IMR-90 (cell line): ENCODE data around the gene PAPPA. TPM values are rescaled to one million over a fixed set of nuclear protein-coding genes. Genes with fewer than 3 reads are reported as not detected.

Source experiments
- ATAC-seq: fragments of 200-7000 bp; cut with Tn5 transposase; 2 replicates; pipeline ENCODE4 v1.9.1; 2020; ENCODE audit warnings: low read depth, mild to moderate bottlenecking, moderate library complexity
- BruUV-seq: library from RNA; stranded (reverse); fragments of 400-500 nt; replicated peaks from 2 replicates; lab custom pipeline; 2021; lab: Mats Ljungman, UMichigan
- CTCF ChIA-PET: fragments of 300-600 bp; formaldehyde crosslinking; extraction: SDS; loops from one replicate; lab custom pipeline; 2021; ENCODE audit warnings: antibody characterized with exemption; lab: Yijun Ruan, JAX
- POLR2A ChIA-PET: fragments of 300-600 bp; sonication (Branson Sonifier 250); formaldehyde crosslinking; loops from one replicate; lab custom pipeline; 2022; ENCODE audit warnings: antibody characterized with exemption; ENCODE audit not compliant: unreplicated experiment; lab: Charles Lee
- DNase-seq: peaks from one replicate; pipeline ENCODE4 v3.0.0; 2013
- H2AFZ ChIP-seq: replicated peaks from 2 replicates; pipeline ENCODE3; 2013; ENCODE audit warnings: low read length, mild to moderate bottlenecking; ENCODE audit not compliant: poor library complexity
- H2AK5ac ChIP-seq: 2 replicates; pipeline ENCODE4 v1.6.1; 2013; ENCODE audit warnings: low read depth, low read length, inconsistent platforms
- H2AK9ac ChIP-seq: replicated peaks from 2 replicates; pipeline ENCODE3; 2013; ENCODE audit warnings: mild to moderate bottlenecking, low read depth, low read length, moderate library complexity; ENCODE audit not compliant: poor library complexity
- H2BK120ac ChIP-seq: 2 replicates; pipeline ENCODE4 v1.6.1; 2013; ENCODE audit warnings: low read depth, low read length, inconsistent platforms
- H2BK15ac ChIP-seq: 3 replicates; pipeline ENCODE4 v1.6.1; 2013; ENCODE audit warnings: low read depth, low read length, inconsistent platforms
- H2BK20ac ChIP-seq: 2 replicates; pipeline ENCODE4 v1.6.1; 2013; ENCODE audit warnings: low read depth, mild to moderate bottlenecking, inconsistent platforms, low read length, moderate library complexity
- H2BK5ac ChIP-seq: 2 replicates; pipeline ENCODE4 v1.6.1; 2013; ENCODE audit warnings: mild to moderate bottlenecking, low read depth, low read length, inconsistent platforms; ENCODE audit not compliant: poor library complexity, severe bottlenecking
- H3K14ac ChIP-seq: replicated peaks from 2 replicates; pipeline ENCODE4 v1.6.1; 2013; ENCODE audit warnings: low read depth, low read length, inconsistent platforms
- H3K18ac ChIP-seq: 2 replicates; pipeline ENCODE4 v1.6.1; 2013; ENCODE audit warnings: low read depth, low read length, control low read depth
- H3K23ac ChIP-seq: 2 replicates; pipeline ENCODE4 v1.6.1; 2013; ENCODE audit warnings: low read depth, low read length, inconsistent platforms
- H3K27ac ChIP-seq: 2 replicates; pipeline ENCODE4 v1.5.1; 2013; ENCODE audit warnings: mild to moderate bottlenecking, control low read depth, low read length; ENCODE audit not compliant: insufficient read depth
- H3K27me3 ChIP-seq: 2 replicates; pipeline ENCODE4 v1.6.1; 2013; ENCODE audit warnings: low read length; ENCODE audit not compliant: control insufficient read depth, insufficient read depth
- H3K36me3 ChIP-seq: 2 replicates; pipeline ENCODE4 v1.6.1; 2013; ENCODE audit warnings: low read length, mixed read lengths; ENCODE audit not compliant: control insufficient read depth, insufficient read depth
- H3K4ac ChIP-seq: 2 replicates; pipeline ENCODE4 v1.6.1; 2013; ENCODE audit warnings: low read depth, low read length, inconsistent platforms
- H3K4me1 ChIP-seq: 2 replicates; pipeline ENCODE4 v1.6.1; 2013; ENCODE audit warnings: low read length, mixed read lengths; ENCODE audit not compliant: control insufficient read depth, insufficient read depth
- H3K4me2 ChIP-seq: 2 replicates; pipeline ENCODE4 v1.6.1; 2013; ENCODE audit warnings: low read depth, mild to moderate bottlenecking, control low read depth, low read length, moderate library complexity
- H3K4me3 ChIP-seq: 2 replicates; pipeline ENCODE4 v1.5.1; 2013; ENCODE audit warnings: low read depth, mild to moderate bottlenecking, control low read depth, low read length, moderate library complexity; ENCODE audit not compliant: insufficient read depth
- H3K56ac ChIP-seq: 2 replicates; pipeline ENCODE4 v1.6.1; 2013; ENCODE audit warnings: low read length, inconsistent platforms; ENCODE audit not compliant: insufficient read depth; ENCODE audit errors: extremely low read depth
- H3K79me1 ChIP-seq, 2 experiments: 2 replicates each; pipeline ENCODE4 v1.6.1; 2013; ENCODE audit warnings: low read length in 2 of 2, inconsistent platforms in 1 of 2, low read depth in 1 of 2
- H3K9ac ChIP-seq: 2 replicates; pipeline ENCODE4 v1.6.1; 2013; ENCODE audit warnings: low read depth, low read length, control low read depth
- H3K9me1 ChIP-seq: 2 replicates; pipeline ENCODE4 v1.6.1; 2013; ENCODE audit warnings: low read length, inconsistent platforms; ENCODE audit not compliant: insufficient read depth
- H3K9me3 ChIP-seq: 2 replicates; pipeline ENCODE4 v1.6.1; 2013; ENCODE audit warnings: low read length; ENCODE audit not compliant: control insufficient read depth, insufficient read depth
- H4K20me1 ChIP-seq: 2 replicates; pipeline ENCODE4 v1.6.1; 2013; ENCODE audit warnings: low read length, inconsistent platforms; ENCODE audit not compliant: insufficient read depth
- H4K5ac ChIP-seq: 2 replicates; pipeline ENCODE4 v1.6.1; 2013; ENCODE audit warnings: mild to moderate bottlenecking, low read depth, low read length, control low read depth
- H4K8ac ChIP-seq, 2 experiments: 2 replicates each; pipeline ENCODE4 v1.6.1; 2013; ENCODE audit warnings: low read depth in 2 of 2, low read length in 2 of 2, control low read depth in 1 of 2, inconsistent platforms in 1 of 2
- H4K91ac ChIP-seq: 2 replicates; pipeline ENCODE4 v1.6.1; 2013; ENCODE audit warnings: low read depth, low read length, inconsistent platforms; ENCODE audit not compliant: insufficient read depth
- CEBPB ChIP-seq: IDR thresholded peaks from 2 replicates; pipeline ENCODE4 v1.6.1; 2012; ENCODE audit warnings: low read depth, low read length, improper control_type of control experiment
- MAFK ChIP-seq: IDR thresholded peaks from 2 replicates; pipeline ENCODE4 v1.6.1; 2012; ENCODE audit warnings: low read depth, low read length, improper control_type of control experiment
- POLR2A ChIP-seq: IDR thresholded peaks from 2 replicates; pipeline ENCODE4 v1.6.1; 2012; ENCODE audit warnings: mild to moderate bottlenecking, low read depth, low read length
- WGBS, 2 experiments: methylation state at CpG; one replicate each; pipeline versions ENCODE4 v1.1.5 to v1.1.7; 2013; ENCODE audit warnings: missing lambda C conversion rate in 2 of 2; ENCODE audit not compliant: insufficient read length in 1 of 2; ENCODE audit errors: extremely low coverage in 2 of 2; 5-methylcytosine and 5-hydroxymethylcytosine counted together
- dilution Hi-C: fragments of 300-500 bp; cut with HindIII; formaldehyde crosslinking; loops from one replicate; pipeline ENCODE4 v1.14.3; 2018; ENCODE audit warnings: low sequenced_read_pairs; ENCODE audit not compliant: unreplicated experiment
- in situ Hi-C: fragments of 300-500 bp; cut with MboI; formaldehyde crosslinking; loops from 3 replicates; pipeline ENCODE4 v1.14.3; 2019; ENCODE audit warnings: low sequenced_read_pairs, inconsistent platforms, mixed read lengths
- intact Hi-C: fragments of 100-400 bp; cut with micrococcal nuclease; formaldehyde crosslinking; loops from 2 replicates; pipeline ENCODE4 v1.10.0; 2022
- polyA plus RNA-seq, 3 experiments: library from polyadenylated mRNA; depleted of rRNA; stranded (reverse); fragments of >200 nt; gene quantifications; 2 replicates each; pipeline ENCODE4 v1.2.3, GENCODE V29; 2012; ENCODE audit warnings: low replicate concordance in 1 of 3
- total RNA-seq: library from RNA; depleted of rRNA; stranded (reverse); fragments of >200 nt; gene quantifications from 2 replicates; pipeline ENCODE4 v1.2.3, GENCODE V29; 2012

Gene PAPPA
- total and polyA plus RNA-seq, 2 of the 4 experiments (the other 2 are of a cell fraction), result 8.3 to 12.4 TPM

DNA sequence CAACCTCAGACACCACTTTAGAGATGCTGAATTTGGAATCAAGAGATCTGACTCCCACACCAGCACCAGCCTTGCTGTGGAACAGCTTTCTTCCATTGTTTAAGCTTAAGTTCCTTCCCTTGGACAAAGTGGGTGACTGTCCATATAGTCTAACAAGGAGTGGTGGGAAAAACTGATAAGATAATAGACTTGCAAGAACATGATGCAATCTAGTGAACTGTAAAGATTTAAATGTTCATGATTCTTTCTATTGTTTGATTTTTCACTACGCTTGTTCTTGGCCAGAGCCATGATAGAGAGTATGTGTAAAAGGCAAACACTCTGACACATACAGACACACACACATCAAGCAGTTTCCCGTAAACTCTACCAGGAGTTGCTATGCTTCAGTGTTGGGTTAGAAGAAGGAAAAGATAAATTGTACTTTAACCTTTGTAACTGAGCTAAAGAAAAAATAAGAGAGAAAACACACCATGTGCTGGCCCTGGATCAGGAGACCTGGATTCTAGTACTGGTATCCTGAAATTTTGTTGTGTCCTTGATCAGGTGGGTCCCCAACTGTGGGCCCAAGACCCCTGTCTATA, 94.3 kb downstream of the PAPPA start:
- TF ChIP-seq CEBPB (peak; percentile 49), POLR2A (no peak), MAFK (no peak)
- no peak overlapping the region for H3K56ac ChIP-seq
- H3K36me3 ChIP-seq, result peaks cover 38% of the 10 kb centered on the region
- no peak overlapping the region for H3K4ac ChIP-seq
- H4K5ac ChIP-seq, result no peak overlapping the region
- no peak overlapping the region for H2BK120ac ChIP-seq
- no peak for ATAC-seq
- no peak overlapping the region for H4K8ac ChIP-seq
- H3K9me3 ChIP-seq, result no peaks in the 10 kb centered on the region
- H3K4me1 ChIP-seq, result peaks cover 10% of the 10 kb centered on the region; the same call in 1 of the 2 replicates
- intact Hi-C loops, result no loop called here
- no peak overlapping the region for H3K14ac ChIP-seq
- dilution Hi-C loops, result no loop called here
- no peak overlapping the region for H2AK5ac ChIP-seq
- no peak overlapping the region for H3K4me2 ChIP-seq
- CTCF ChIA-PET, result no interaction called here
- no peak overlapping the region for H2AFZ ChIP-seq
- no peaks in the 10 kb centered on the region for H3K9me1 ChIP-seq
- H3K18ac ChIP-seq, result no peak overlapping the region
- H3K9ac ChIP-seq, result no peak overlapping the region
- POLR2A ChIA-PET, result no interaction called here
- no peak overlapping the region for H2AK9ac ChIP-seq
- no peak overlapping the region for H3K27ac ChIP-seq
- DNase-seq, result no peak
- no peak overlapping the region for H3K23ac ChIP-seq
- no CpG with 5 or more reads among the region's 2 CpGs for WGBS, 2 experiments
- H3K79me1 ChIP-seq, result peaks cover 0 to 9% of the 10 kb centered on the region in 2 experiments; a peak in 3 of 4 replicates
- no peak overlapping the region for H4K91ac ChIP-seq
- no peak overlapping the region for H3K4me3 ChIP-seq
- H2BK20ac ChIP-seq, result no peak overlapping the region
- in situ Hi-C loops, result no loop called here
- peaks cover 12% of the 10 kb centered on the region for H4K20me1 ChIP-seq
- H3K27me3 ChIP-seq, result no peaks in the 10 kb centered on the region
- no peak overlapping the region for H2BK15ac ChIP-seq
- no peak overlapping the region for H2BK5ac ChIP-seq
- BruUV-seq, result no TSS peak
